Sigmoid colon (tissue), 4 donors: Measurements from ENCODE around the gene ASB3.

Source experiments
- CTCF ChIP-seq, 4 experiments: fragments of 450-650 bp in 3 of 4; fragments of 200-600 bp in 1 of 4; IDR thresholded peaks; one replicate each; pipeline ENCODE4 v1.5.1; 2016 to 2019; ENCODE audit warnings: antibody characterized with exemption in 4 of 4, mild to moderate bottlenecking in 3 of 4, moderate library complexity in 2 of 4
- EP300 ChIP-seq, 4 donors: sonication (generic); formaldehyde crosslinking; IDR thresholded peaks; one replicate each; pipeline ENCODE4 v1.6.1; 2017; ENCODE audit warnings: antibody characterized with exemption in 4 of 4
- POLR2A ChIP-seq, 2 donors: fragments of 450-650 bp; IDR thresholded peaks; one replicate each; pipeline ENCODE4 v1.6.1; 2016; ENCODE audit warnings: antibody characterized with exemption in 2 of 2, mild to moderate bottlenecking in 2 of 2, moderate library complexity in 2 of 2
- POLR2AphosphoS5 ChIP-seq, 4 donors: sonication (generic); formaldehyde crosslinking; IDR thresholded peaks; one replicate each; pipeline ENCODE4 v1.6.1; 2017; ENCODE audit warnings: antibody characterized with exemption in 4 of 4

GRCh38 chr2:53744395-53745065 is 42.2 kb downstream of the ASB3 start:
- TF ChIP-seq POLR2AphosphoS5 (IDR thresholded peaks at IDR 0.05) (no peak), CTCF (IDR thresholded peaks at IDR 0.05) (no peak), POLR2A (IDR thresholded peaks at IDR 0.05) (no peak), EP300 (IDR thresholded peaks at IDR 0.05) (no peak)
